Dedifferentiated amniotic fluid mesenchymal stem cell (primary cell): ENCODE data around the gene PRIMPOL.
"Not testable (repeated sequence)": the region's sequence is repeated elsewhere in the genome, so short reads cannot be mapped to it uniquely, and the experiment has no call there.

Experiments used
- DNase-seq: peaks from one replicate; pipeline ENCODE4 v3.0.0-alpha.2; 2016; ENCODE audit errors: extremely low spot score

PRIMPOL gene

GRCh38 chr4:184706453-184706852 lies 56.9 kb downstream of the PRIMPOL start:
- no peak for DNase-seq

- no peak for DNase-seq
Measured at GRCh38 chr4:184712322-184712721, 62.8 kb downstream of the PRIMPOL start.

- DNase-seq = no peak
Measured at GRCh38 chr4:184713887-184714286, 64.3 kb downstream of the PRIMPOL start.

- DNase-seq = no peak
Measured at GRCh38 chr4:184715526-184715925, 66.0 kb downstream of the PRIMPOL start.

- DNase-seq = no peak
Measured at GRCh38 chr4:184719407-184719806, 69.9 kb downstream of the PRIMPOL start.

GRCh38 chr4:184721254-184721653 lies 71.7 kb downstream of the PRIMPOL start:
- no peak for DNase-seq

GRCh38 chr4:184722798-184723197 lies 73.3 kb downstream of the PRIMPOL start:
- DNase-seq = no peak

- DNase-seq = no peak
Measured at GRCh38 chr4:184727430-184727829, 77.9 kb downstream of the PRIMPOL start.

GRCh38 chr4:184728858-184729257 lies 79.3 kb downstream of the PRIMPOL start:
- no peak for DNase-seq

- DNase-seq = no peak
Measured at GRCh38 chr4:184729946-184730345, 80.4 kb downstream of the PRIMPOL start.

GRCh38 chr4:184731056-184731455 lies 81.5 kb downstream of the PRIMPOL start:
- no peak for DNase-seq

GRCh38 chr4:184732126-184732525 lies 82.6 kb downstream of the PRIMPOL start:
- DNase-seq = no peak

- peak; percentile 98 for DNase-seq
Measured at GRCh38 chr4:184733654-184734524, 84.4 kb downstream of the PRIMPOL start, which contains the start of gene CENPU. Gene CENPU, minus strand, starts transcription at chr4:184734096. Its CDS starts 34 bp downstream, at chr4:184734062.

- no peak for DNase-seq
Measured at GRCh38 chr4:184734758-184735157, 85.2 kb downstream of the PRIMPOL start.

- DNase-seq = not testable (repeated sequence)
Measured at GRCh38 chr4:184739575-184739974, 90.0 kb downstream of the PRIMPOL start.

- no peak for DNase-seq
Measured at GRCh38 chr4:184740980-184741391, 91.4 kb downstream of the PRIMPOL start.

- not testable (repeated sequence) for DNase-seq
Measured at GRCh38 chr4:184741651-184742050, 92.1 kb downstream of the PRIMPOL start.

- DNase-seq = no peak
Measured at GRCh38 chr4:184743650-184744049, 94.1 kb downstream of the PRIMPOL start.

GRCh38 chr4:184744236-184744635 lies 94.7 kb downstream of the PRIMPOL start:
- DNase-seq = no peak
